AG04449 (cell line): ENCODE data around the gene GABARAP.
A peak's percentile ranks its signal among the peaks of the same experiment; 100 is the strongest.

ENCODE experiments used
- CTCF ChIA-PET: fragments of 350-600 bp; formaldehyde crosslinking; extraction: SDS; loops from one replicate; lab custom pipeline; 2021; ENCODE audit warnings: antibody characterized with exemption; lab: Yijun Ruan, JAX
- POLR2A ChIA-PET: fragments of 400-600, 350-600 bp; formaldehyde crosslinking; extraction: SDS; loops from one replicate; lab custom pipeline; 2020; ENCODE audit warnings: antibody characterized with exemption, inconsistent platforms; lab: Yijun Ruan, JAX
- DNase-seq: peaks from one replicate; pipeline ENCODE4 v3.0.0-alpha.2; 2010; ENCODE audit warnings: low read depth, low spot score
- H3K4me3 ChIP-seq: 2 replicates; pipeline ENCODE4 v1.5.1; 2011; ENCODE audit warnings: low read depth, mild to moderate bottlenecking, control low read depth, low read length
- CTCF ChIP-seq: IDR thresholded peaks from one replicate; pipeline ENCODE4 v1.5.1; 2011; ENCODE audit warnings: mild to moderate bottlenecking, moderate library complexity, low read length, control low read depth, inconsistent platforms; ENCODE audit not compliant: insufficient read depth; ENCODE audit errors: missing control alignments

The GABARAP gene

GRCh38 chr17:7280519-7281073 lies 38.3 kb upstream of the GABARAP start:
- ChIA-PET CTCF (interaction anchor here (0.6 to 13.4 kb wide), 15 partner anchors 11 to 327 kb away, joined by 3 to 255 read pairs (median 4); partner anchors contain the start of genes CTDNEP1, MPDU1, NEURL4 and TNFSF12), POLR2A (interaction anchor here (1.0 to 1.4 kb wide), 2 partner anchors 21 to 65 kb away, joined by 3 to 4 read pairs; no protein-coding TSS in a partner anchor)
- peak; percentile 96 for TF ChIP-seq CTCF
- H3K4me3 ChIP-seq: peak overlapping the region; percentile 52
- DNase-seq: no peak

GRCh38 chr17:7279448-7279847 lies 37.2 kb upstream of the GABARAP start:
- no peak for TF ChIP-seq CTCF
- CTCF ChIA-PET: interaction anchor here (0.9 to 13.4 kb wide), 8 partner anchors 12 to 281 kb away, joined by 3 to 255 read pairs (median 26); partner anchors contain the start of genes NEURL4 and PHF23
- DNase-seq: no peak
- H3K4me3 ChIP-seq: no peak overlapping the region
- POLR2A ChIA-PET: interaction anchor here (0.7 kb wide), 1 partner anchor 73 kb away, joined by 3 read pairs; no protein-coding TSS in a partner anchor

- DNase-seq: no peak
- ChIA-PET POLR2A (interaction anchor here (0.6 to 0.7 kb wide), 2 partner anchors 16 to 89 kb away, joined by 3 to 4 read pairs; no protein-coding TSS in a partner anchor), CTCF (interaction anchor here (1.0 to 5.3 kb wide), 3 partner anchors 14 to 30 kb away, joined by 4 to 29 read pairs (median 11); partner anchors contain the start of gene SLC2A4)
- TF ChIP-seq CTCF: no peak
- no peak overlapping the region for H3K4me3 ChIP-seq
Observed at GRCh38 chr17:7266784-7267183, 24.5 kb upstream of the GABARAP start.

GRCh38 chr17:7263801-7264078 lies 21.5 kb upstream of the GABARAP start:
- CTCF ChIA-PET: interaction anchor here (1.3 to 5.3 kb wide), 4 partner anchors 9 to 33 kb away, joined by 3 to 29 read pairs (median 10); partner anchors contain the start of gene SLC2A4
- no peak for DNase-seq
- POLR2A ChIA-PET: no interaction called here
- H3K4me3 ChIP-seq: no peak overlapping the region
- no peak for TF ChIP-seq CTCF

- ChIA-PET POLR2A (no interaction called here), CTCF (interaction anchor here (1.3 to 5.3 kb wide), 4 partner anchors 9 to 33 kb away, joined by 3 to 29 read pairs (median 10); partner anchors contain the start of gene SLC2A4)
- DNase-seq: no peak
- H3K4me3 ChIP-seq: no peak overlapping the region
- TF ChIP-seq CTCF: no peak
Observed at GRCh38 chr17:7262935-7263800, 20.9 kb upstream of the GABARAP start.
